GM19238 (cell line): ENCODE results near the gene HID1.
A peak's percentile ranks its signal among the peaks of the same experiment; 100 is the strongest.
"Not testable (repeated sequence)": the region's sequence is repeated elsewhere in the genome, so short reads cannot be mapped to it uniquely, and the experiment has no call there.

Source experiments
- DNase-seq: peaks from one replicate; pipeline ENCODE4 v3.0.0; 2011; ENCODE audit warnings: low spot score; ENCODE audit not compliant: insufficient read length

The HID1 gene

DNA sequence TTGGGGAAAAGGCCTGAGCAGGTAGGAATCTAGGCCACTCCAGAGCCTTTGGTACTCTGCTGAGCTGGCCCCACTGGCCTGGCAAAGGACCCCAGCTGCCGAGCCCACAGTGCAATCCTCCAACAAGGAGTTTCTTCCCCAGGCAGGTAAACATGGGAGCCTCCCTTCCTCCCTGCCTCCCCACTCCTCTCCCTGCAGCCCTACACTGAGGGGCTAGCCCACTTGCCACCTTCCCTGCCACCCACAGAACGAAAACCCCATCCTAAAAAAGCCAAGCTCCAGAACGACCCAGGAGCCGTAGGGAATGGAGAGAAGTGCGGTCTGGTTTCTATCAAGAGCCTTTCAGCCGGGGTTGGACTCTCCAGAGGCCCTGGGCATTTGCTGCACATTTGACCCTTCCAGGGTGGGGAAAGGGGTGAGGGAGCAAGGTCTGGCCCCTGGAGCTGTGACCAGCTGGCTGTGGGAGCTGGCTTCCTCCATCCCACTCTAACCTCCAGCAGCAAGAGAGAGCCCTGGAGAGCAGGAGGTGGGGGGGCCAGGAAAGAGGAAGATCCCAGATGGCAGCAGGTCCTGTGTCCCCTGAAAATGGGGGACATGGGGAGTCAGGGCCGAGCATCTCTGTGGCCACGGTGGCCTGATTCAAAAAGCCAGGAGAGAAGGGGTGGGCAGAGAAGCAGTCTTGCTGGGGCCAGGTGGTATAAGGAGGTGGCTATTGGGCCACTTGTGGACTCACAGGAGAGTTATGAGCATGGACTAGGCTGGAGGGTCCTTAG lies 1.3 kb downstream of the HID1 start:
- DNase-seq = no peak

DNA sequence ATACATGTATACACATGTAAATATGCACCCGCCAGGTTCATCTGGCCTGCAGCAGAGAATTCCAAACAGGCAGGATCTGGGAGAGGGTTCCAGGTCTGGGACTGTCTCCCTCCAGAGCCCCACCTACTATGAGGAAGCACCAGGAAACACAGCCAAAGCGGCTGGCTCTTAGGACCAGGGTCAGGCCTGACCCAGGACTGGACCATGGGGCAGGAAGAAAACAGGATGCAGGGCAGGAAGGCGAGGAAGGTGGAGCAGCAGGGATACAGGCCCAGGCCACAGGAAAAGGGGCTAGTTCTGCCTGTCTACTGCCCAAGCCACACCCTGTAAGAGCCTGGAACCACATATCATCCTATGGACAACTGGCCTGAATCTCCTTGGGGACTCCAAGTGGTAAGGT lies 2.2 kb downstream of the HID1 start:
- no peak for DNase-seq

GRCh38 chr17:74969501-74969900 lies 3.1 kb downstream of the HID1 start:
- DNase-seq = not testable (repeated sequence)

GRCh38 chr17:74968361-74968780 lies 4.2 kb downstream of the HID1 start:
- DNase-seq = no peak

- no peak for DNase-seq
Measured at GRCh38 chr17:74964988-74965622, 7.5 kb downstream of the HID1 start.

DNA sequence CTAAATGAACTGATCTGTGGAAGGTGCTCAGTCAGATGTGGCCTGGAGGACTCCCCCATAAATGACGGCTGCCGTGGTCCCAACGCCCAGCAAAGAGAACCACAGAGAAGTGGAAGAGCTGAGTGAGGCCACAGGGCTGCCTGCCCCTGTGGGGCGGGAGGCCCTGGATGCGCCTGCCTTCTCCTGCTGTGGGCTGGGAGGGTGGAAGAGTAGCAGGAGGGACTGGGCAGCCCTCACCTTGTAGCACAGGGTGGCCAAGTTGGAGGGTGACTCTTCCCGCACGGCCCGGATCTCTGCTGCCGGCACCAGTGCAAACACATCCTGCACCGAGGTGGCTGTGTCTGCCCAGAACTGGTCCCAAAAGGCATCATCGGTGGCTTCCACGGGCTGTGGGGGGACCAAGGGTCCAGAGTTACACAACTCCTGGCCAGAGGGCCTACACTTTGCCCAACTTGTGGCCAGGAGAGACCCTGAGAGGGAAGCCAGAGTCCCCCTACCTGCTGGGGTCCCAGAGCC lies 8.3 kb downstream of the HID1 start:
- DNase-seq = no peak

- DNase-seq = no peak
Measured at GRCh38 chr17:74963656-74964055, 8.9 kb downstream of the HID1 start.

GRCh38 chr17:74962622-74963394 lies 9.8 kb downstream of the HID1 start:
- no peak for DNase-seq

GRCh38 chr17:74961657-74962350 lies 10.8 kb downstream of the HID1 start:
- DNase-seq = peak; percentile 83

GRCh38 chr17:74960570-74961342 lies 11.8 kb downstream of the HID1 start:
- DNase-seq = peak; percentile 59

- no peak for DNase-seq
Measured at GRCh38 chr17:74959826-74960515, 12.6 kb downstream of the HID1 start.

DNA sequence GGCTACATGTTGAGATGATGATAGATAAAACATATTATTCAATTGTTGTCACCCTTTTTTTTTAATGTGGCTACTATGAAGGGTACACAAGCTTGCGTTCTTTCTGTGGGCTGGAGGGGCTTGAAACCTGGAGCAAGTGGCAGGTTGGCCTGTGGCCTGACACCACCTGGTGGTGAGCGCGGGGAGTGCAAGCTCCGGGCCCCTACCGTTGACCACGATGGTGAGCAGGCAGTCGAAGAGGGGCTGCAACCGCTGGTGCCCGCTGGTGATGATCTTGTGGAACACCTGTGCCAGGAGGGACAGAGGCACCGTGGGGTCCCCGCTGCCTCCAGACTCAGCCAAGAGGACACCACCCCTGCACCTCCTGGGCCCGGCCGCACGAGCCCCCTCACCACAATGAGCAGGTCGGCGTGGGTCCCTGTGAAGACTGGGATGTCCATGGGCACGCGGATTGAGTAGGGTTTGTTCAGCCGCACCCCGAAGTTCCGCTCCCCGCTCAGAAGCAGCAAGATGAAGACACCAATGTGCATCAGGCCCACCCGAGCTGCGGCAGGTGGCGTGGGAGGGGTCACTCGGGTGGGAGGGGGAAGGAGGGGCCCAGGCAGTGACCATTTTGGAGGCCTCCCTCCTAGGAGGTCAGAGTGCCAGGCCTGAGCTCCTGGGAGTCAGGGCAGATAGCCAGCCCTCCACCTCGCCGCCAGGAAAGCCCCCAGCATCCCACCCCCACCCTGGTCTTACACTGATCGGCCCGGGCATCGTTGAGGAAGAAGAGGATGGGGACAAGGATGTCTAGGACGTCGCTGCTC lies 14.4 kb downstream of the HID1 start:
- DNase-seq = peak; percentile 87

GRCh38 chr17:74956093-74956492 lies 16.5 kb downstream of the HID1 start:
- no peak for DNase-seq

DNA sequence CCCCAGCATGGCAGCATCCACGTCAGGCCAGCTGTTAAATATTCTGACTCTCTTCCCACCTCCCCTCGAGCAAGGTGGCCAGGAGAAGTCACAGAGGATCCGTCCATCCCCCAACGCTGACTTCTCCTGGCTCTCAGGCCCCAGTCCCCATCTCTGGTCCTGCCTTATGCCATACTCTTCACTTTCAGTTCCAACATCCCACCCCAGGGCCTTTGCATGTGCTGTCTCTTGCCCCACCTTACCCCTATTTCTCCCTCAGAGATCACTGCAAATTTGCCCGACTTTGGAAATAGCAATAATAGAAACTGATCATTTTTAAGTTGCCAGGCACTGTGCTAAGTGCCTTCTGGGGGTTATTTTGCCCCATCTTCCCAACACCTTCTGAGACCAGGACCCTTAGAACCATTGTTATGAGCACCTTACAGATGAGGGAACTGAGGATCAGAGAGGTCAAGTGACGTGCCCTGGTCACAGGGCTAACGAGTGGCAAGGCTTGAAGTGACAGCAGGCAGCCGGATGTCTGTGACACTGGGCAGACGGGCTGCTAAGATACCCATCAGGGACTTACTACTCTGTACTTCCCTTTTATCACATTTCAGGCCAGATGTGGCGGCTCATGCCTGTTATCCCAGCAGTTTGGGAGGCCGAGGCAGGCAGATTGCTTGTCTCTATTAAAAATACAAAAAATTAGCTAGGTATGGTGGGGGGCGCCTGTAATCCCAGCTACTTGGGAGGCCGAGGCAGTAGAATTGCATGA lies 17.7 kb downstream of the HID1 start:
- DNase-seq = no peak

- no peak for DNase-seq
Measured at GRCh38 chr17:74954115-74954514, 18.4 kb downstream of the HID1 start.

GRCh38 chr17:74953134-74953687 lies 19.3 kb downstream of the HID1 start:
- DNase-seq = no peak

- DNase-seq = no peak
Measured at GRCh38 chr17:74952431-74953133, 20.0 kb downstream of the HID1 start.
